OCI-LY7 (cell line): ENCODE measurements around the gene TRPM7.

Experiments used
- CTCF ChIP-seq: fragments of 200-600 bp; sonication (generic); conservative IDR thresholded peaks from 2 replicates; pipeline ENCODE4 v1.5.1; 2014; ENCODE audit warnings: mild to moderate bottlenecking, antibody characterized with exemption, low read length, moderate library complexity, mixed read lengths
- EZH2phosphoT487 ChIP-seq: fragments of 200-600 bp; sonication (generic); IDR thresholded peaks from 2 replicates; pipeline ENCODE4 v1.6.1; 2018; ENCODE audit warnings: low read depth, borderline replicate concordance, mild to moderate bottlenecking, mixed run types, antibody characterized with exemption, low read length, moderate library complexity, mixed read lengths

GRCh38 chr15:50726315-50726714 is 39.7 kb upstream of the TRPM7 start:
- no peak for TF ChIP-seq EZH2phosphoT487
- TF ChIP-seq CTCF: no peak
